PC-9 (cell line): ENCODE measurements around the gene ZNF668. TPM values are rescaled to one million over a fixed set of nuclear protein-coding genes. Genes with fewer than 3 reads are reported as not detected.
A peak's percentile ranks its signal among the peaks of the same experiment; 100 is the strongest.

Source experiments
- BruUV-seq: library from RNA; stranded (reverse); fragments of 400-500 nt; replicated peaks from 2 replicates; lab custom pipeline; 2021; lab: Mats Ljungman, UMichigan
- CTCF ChIA-PET: fragments of 300-600 bp; sonication (Branson Sonifier 250); formaldehyde crosslinking; loops from one replicate; lab custom pipeline; 2022; ENCODE audit warnings: antibody characterized with exemption; lab: Charles Lee
- POLR2A ChIA-PET: fragments of 300-600 bp; sonication (Branson Sonifier 250); formaldehyde crosslinking; loops from one replicate; lab custom pipeline; 2022; ENCODE audit warnings: antibody characterized with exemption; ENCODE audit not compliant: unreplicated experiment; lab: Charles Lee
- DNase-seq, 2 experiments: peaks; one replicate each; pipeline versions ENCODE4 v3.0.0 to v3.0.0-alpha.2; 2015 to 2022; ENCODE audit warnings: mixed read lengths in 1 of 2
- H2AFZ ChIP-seq: fragments of 200-600 bp; sonication (generic); 2 replicates; pipeline ENCODE4 v1.8.1; 2017; ENCODE audit warnings: antibody characterized with exemption
- H3F3A ChIP-seq: fragments of 200-600 bp; sonication (generic); 2 replicates; pipeline ENCODE4 v1.8.1; 2017; ENCODE audit warnings: antibody characterized with exemption, mild to moderate bottlenecking, low read depth; ENCODE audit not compliant: insufficient read depth
- H3K27ac ChIP-seq: fragments of 200-600 bp; sonication (generic); 2 replicates; pipeline ENCODE4 v1.6.1; 2016; ENCODE audit warnings: mixed run types
- H3K27me3 ChIP-seq: fragments of 200-600 bp; sonication (generic); 2 replicates; pipeline ENCODE4 v1.6.1; 2016; ENCODE audit warnings: low read depth, mixed run types; ENCODE audit not compliant: insufficient read depth
- H3K36me3 ChIP-seq: fragments of 200-600 bp; sonication (generic); 2 replicates; pipeline ENCODE4 v1.6.1; 2016; ENCODE audit warnings: low read depth, mixed run types
- H3K4me1 ChIP-seq: fragments of 200-600 bp; sonication (generic); replicated peaks from 2 replicates; pipeline ENCODE4 v1.6.1; 2016; ENCODE audit warnings: mixed run types; ENCODE audit not compliant: insufficient read depth
- H3K4me2 ChIP-seq: fragments of 200-600 bp; sonication (generic); 2 replicates; pipeline ENCODE4 v1.6.1; 2017; ENCODE audit warnings: mixed run types
- H3K4me3 ChIP-seq: fragments of 200-600 bp; sonication (generic); 2 replicates; pipeline ENCODE4 v1.6.1; 2016; ENCODE audit warnings: mixed run types
- H3K79me2 ChIP-seq: fragments of 200-600 bp; sonication (generic); 2 replicates; pipeline ENCODE4 v1.6.1; 2017; ENCODE audit warnings: low read depth, mixed run types
- H3K9me2 ChIP-seq: fragments of 200-600 bp; sonication (generic); 2 replicates; pipeline ENCODE4 v1.8.1; 2017; ENCODE audit warnings: mild to moderate bottlenecking; ENCODE audit not compliant: insufficient read depth
- H3K9me3 ChIP-seq: fragments of 200-600 bp; sonication (generic); 2 replicates; pipeline ENCODE4 v1.8.1; 2016; ENCODE audit warnings: low read depth; ENCODE audit not compliant: insufficient read depth
- H4K20me1 ChIP-seq: fragments of 200-600 bp; sonication (generic); 2 replicates; pipeline ENCODE4 v1.8.1; 2017; ENCODE audit not compliant: insufficient read depth
- EZH2 ChIP-seq: fragments of 200-600 bp; sonication (generic); IDR thresholded peaks from 2 replicates; pipeline ENCODE4 v1.8.0; 2017; ENCODE audit warnings: antibody characterized with exemption, low read depth
- intact Hi-C: fragments of 100-400 bp; cut with micrococcal nuclease; formaldehyde crosslinking; loops from one replicate; pipeline ENCODE4 v1.10.0; 2022; ENCODE audit not compliant: unreplicated experiment
- total RNA-seq: library from RNA; stranded (reverse); gene quantifications from 2 replicates; pipeline ENCODE4 v1.2.3, GENCODE V29; 2021
- TF ChIP-seq, protein P1 (sequence below): fragments of 200-600 bp; sonication (generic); conservative IDR thresholded peaks from 2 replicates; pipeline ENCODE4 v1.6.1; 2017; ENCODE audit warnings: mixed run types, antibody characterized with exemption, mild to moderate bottlenecking, moderate library complexity

Gene ZNF668
- total RNA-seq, 1 experiment from 2014 or later: 13.2 TPM

GRCh38 chr16:31064882-31065461 lies 9.1 kb downstream of the ZNF668 start:
- Histone ChIP-seq H3K9me3 (no peaks in the 10 kb centered on the region), H2AFZ (no peak overlapping the region), H3K27ac (peak overlapping the region; percentile 31; the same call in 1 of the 2 replicates), H4K20me1 (peaks cover 9% of the 10 kb centered on the region; the same call in 1 of the 2 replicates), H3K4me2 (no peak overlapping the region), H3K4me1 (no peaks in the 10 kb centered on the region), H3K9me2 (no peaks in the 10 kb centered on the region; the same call in 1 of the 2 replicates), H3K27me3 (no peaks in the 10 kb centered on the region), H3K79me2 (peaks cover 39% of the 10 kb centered on the region), H3K4me3 (no peak overlapping the region), H3F3A (peaks cover 15% of the 10 kb centered on the region; the same call in 1 of the 2 replicates), H3K36me3 (peaks cover 11% of the 10 kb centered on the region; the same call in 1 of the 2 replicates)
- ChIA-PET POLR2A (interaction anchor here (0.6 kb wide), 1 partner anchor 19 kb away, joined by 22 read pairs; no protein-coding TSS in a partner anchor), CTCF (interaction anchor here (0.7 kb wide), 1 partner anchor 80 kb away, joined by 4 read pairs; the partner anchor contains the start of gene HSD3B7)
- TF ChIP-seq EZH2: no peak
- peak; percentile 64 to 82 for DNase-seq
- no TSS peak for BruUV-seq
- intact Hi-C loops: no loop called here

GRCh38 chr16:31063843-31064611 lies 10.0 kb downstream of the ZNF668 start:
- H3K79me2 ChIP-seq: peaks cover 29% of the 10 kb centered on the region
- ChIA-PET CTCF (no interaction called here), POLR2A (interaction anchor here (0.6 kb wide), 1 partner anchor 120 kb away, joined by 3 read pairs; no protein-coding TSS in a partner anchor)
- no peak overlapping the region for H3K4me3 ChIP-seq
- H3K36me3 ChIP-seq: peaks cover 15% of the 10 kb centered on the region; the same call in 1 of the 2 replicates
- intact Hi-C loops: no loop called here
- H3K9me2 ChIP-seq: no peaks in the 10 kb centered on the region; the same call in 1 of the 2 replicates
- H4K20me1 ChIP-seq: peaks cover 9% of the 10 kb centered on the region; the same call in 1 of the 2 replicates
- H3K9me3 ChIP-seq: no peaks in the 10 kb centered on the region
- no peaks in the 10 kb centered on the region for H3K4me1 ChIP-seq
- no peak for TF ChIP-seq EZH2
- TF ChIP-seq, protein P1, sequence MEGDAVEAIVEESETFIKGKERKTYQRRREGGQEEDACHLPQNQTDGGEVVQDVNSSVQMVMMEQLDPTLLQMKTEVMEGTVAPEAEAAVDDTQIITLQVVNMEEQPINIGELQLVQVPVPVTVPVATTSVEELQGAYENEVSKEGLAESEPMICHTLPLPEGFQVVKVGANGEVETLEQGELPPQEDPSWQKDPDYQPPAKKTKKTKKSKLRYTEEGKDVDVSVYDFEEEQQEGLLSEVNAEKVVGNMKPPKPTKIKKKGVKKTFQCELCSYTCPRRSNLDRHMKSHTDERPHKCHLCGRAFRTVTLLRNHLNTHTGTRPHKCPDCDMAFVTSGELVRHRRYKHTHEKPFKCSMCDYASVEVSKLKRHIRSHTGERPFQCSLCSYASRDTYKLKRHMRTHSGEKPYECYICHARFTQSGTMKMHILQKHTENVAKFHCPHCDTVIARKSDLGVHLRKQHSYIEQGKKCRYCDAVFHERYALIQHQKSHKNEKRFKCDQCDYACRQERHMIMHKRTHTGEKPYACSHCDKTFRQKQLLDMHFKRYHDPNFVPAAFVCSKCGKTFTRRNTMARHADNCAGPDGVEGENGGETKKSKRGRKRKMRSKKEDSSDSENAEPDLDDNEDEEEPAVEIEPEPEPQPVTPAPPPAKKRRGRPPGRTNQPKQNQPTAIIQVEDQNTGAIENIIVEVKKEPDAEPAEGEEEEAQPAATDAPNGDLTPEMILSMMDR: no peak
- no peaks in the 10 kb centered on the region for H3K27me3 ChIP-seq
- H2AFZ ChIP-seq: no peak overlapping the region
- H3F3A ChIP-seq: peaks cover 15% of the 10 kb centered on the region; the same call in 1 of the 2 replicates
- no peak overlapping the region for H3K27ac ChIP-seq
- DNase-seq: no peak
- no TSS peak for BruUV-seq
- H3K4me2 ChIP-seq: no peak overlapping the region

- no peak overlapping the region for H3K4me2 ChIP-seq
- no TSS peak for BruUV-seq
- H3K27ac ChIP-seq: no peak overlapping the region
- H3F3A ChIP-seq: peaks cover 15% of the 10 kb centered on the region; the same call in 1 of the 2 replicates
- H3K9me3 ChIP-seq: no peaks in the 10 kb centered on the region
- ChIA-PET POLR2A (interaction anchor here (0.6 kb wide), 1 partner anchor 120 kb away, joined by 3 read pairs; no protein-coding TSS in a partner anchor), CTCF (no interaction called here)
- peaks cover 24% of the 10 kb centered on the region for H3K79me2 ChIP-seq
- H2AFZ ChIP-seq: no peak overlapping the region
- no peak overlapping the region for H3K4me3 ChIP-seq
- H4K20me1 ChIP-seq: peaks cover 5% of the 10 kb centered on the region; the same call in 1 of the 2 replicates
- TF ChIP-seq, protein P1: no peak
- no peak for TF ChIP-seq EZH2
- H3K4me1 ChIP-seq: no peaks in the 10 kb centered on the region
- peaks cover 15% of the 10 kb centered on the region; the same call in 1 of the 2 replicates for H3K36me3 ChIP-seq
- no peaks in the 10 kb centered on the region; the same call in 1 of the 2 replicates for H3K9me2 ChIP-seq
- H3K27me3 ChIP-seq: no peaks in the 10 kb centered on the region
- no peak for DNase-seq
- intact Hi-C loops: no loop called here
Observed at GRCh38 chr16:31063495-31063842, 10.6 kb downstream of the ZNF668 start.
